ENCODE measurements around the gene FXYD6. TPM values are rescaled to one million over a fixed set of nuclear protein-coding genes. Genes with fewer than 3 reads are reported as not detected.

The FXYD6 gene
- total and polyA plus RNA-seq, 2 of the 8 experiments (the other 6 are each of a cell fraction or from before 2014, with no cell fraction given), result 44.6 to 117 TPM

DNA sequence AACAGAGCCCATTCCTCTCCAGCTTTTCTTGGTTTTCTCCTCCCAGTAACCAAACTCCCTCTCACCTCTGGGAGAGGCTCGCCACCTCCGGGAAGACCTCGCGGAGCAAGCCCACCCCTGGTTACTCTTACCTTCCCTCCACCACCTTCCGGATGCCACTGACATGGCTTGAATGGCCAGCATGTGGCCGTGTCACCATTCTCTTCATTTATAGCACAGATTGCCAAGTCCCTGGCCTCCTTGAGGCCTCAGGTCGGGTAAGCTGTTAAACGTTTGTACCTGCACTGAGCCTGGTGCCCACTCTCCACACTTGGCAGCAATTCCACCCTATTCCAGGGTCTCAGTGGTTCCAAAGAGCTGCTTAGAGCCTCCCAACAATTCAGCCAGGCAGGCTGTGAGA lies 43.9 kb downstream of the FXYD6 start (continued):
- TF ChIP-seq CHD7 (IDR thresholded peaks at IDR 0.05; ENCODE audit: insufficient replicate concordance, low read length) (no peak), GTF2F1 (IDR thresholded peaks at IDR 0.05; ENCODE audit: borderline replicate concordance, low read depth, low read length) (no peak)
- TF ChIP-seq, protein P1, sequence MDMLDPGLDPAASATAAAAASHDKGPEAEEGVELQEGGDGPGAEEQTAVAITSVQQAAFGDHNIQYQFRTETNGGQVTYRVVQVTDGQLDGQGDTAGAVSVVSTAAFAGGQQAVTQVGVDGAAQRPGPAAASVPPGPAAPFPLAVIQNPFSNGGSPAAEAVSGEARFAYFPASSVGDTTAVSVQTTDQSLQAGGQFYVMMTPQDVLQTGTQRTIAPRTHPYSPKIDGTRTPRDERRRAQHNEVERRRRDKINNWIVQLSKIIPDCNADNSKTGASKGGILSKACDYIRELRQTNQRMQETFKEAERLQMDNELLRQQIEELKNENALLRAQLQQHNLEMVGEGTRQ (IDR thresholded peaks at IDR 0.05; ENCODE audit: low read length), result no peak
